NCI-H1694 (cell line): ENCODE data around the gene XXYLT1.

Experiments
- DNase-seq: peaks from one replicate; lab custom pipeline; 2025; lab: John Stamatoyannopoulos, UW

The XXYLT1 gene

DNA sequence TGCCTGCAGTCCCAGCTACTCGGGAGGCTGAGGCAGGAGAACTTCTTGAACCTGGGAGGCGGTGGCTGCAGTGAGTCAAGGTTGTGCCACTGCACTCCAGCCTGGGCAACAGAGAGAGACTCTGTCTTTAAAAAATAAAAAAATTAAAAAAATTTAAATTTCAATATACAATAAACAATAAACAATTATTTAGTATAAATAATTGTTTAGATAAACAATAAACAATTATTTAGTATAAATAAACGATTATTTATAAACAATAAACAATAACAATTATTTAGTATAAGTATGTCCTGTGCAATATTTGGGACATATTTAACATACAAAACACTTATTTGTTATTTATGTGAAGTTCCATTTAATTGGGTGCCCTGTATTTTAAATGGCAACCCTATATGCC is 119.6 kb downstream of the XXYLT1 start:
- DNase-seq, result no peak

DNA sequence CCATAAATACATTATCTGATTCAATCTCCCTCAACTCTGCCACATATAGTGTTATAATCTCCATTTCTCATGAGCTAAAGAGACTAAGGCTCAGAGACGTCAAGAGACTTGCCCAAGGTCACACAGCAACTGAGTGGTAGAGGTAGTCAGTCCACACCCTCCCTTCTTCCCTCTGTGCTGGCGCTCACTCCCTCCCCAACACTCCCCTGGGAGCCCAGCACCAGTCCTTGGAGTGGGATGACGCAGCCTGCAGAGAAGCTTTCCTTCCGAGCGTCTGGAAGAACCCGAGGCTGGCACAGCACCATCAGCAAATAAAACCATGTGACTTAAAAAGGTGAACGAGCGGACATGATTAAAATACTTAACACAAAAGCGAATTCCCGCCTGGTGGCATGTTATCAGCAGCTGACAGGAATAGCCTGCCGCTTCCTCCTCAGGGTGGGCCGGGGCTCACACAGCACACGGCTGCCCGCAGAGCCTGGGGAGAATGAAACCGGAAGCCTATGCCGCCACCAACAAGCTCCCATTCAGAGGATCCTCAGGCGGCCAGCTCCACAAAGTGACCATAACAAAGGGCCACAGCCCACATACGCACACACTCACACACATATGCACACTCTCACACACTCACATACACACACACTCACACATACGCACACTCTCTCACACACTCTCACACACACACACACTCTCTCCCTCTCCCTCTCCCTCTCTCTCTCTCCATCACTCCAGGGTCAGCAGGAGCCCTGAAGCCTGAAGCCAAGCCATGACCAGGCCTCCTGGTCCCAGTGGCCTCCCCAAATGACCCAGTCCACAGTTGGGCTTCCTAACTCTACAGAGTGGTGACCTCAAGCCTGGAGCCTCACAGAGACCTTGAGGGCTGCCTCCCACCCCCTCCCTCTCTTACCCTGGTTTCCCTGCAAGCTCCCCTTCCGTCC is 120.5 kb downstream of the XXYLT1 start:
- no peak for DNase-seq

DNA sequence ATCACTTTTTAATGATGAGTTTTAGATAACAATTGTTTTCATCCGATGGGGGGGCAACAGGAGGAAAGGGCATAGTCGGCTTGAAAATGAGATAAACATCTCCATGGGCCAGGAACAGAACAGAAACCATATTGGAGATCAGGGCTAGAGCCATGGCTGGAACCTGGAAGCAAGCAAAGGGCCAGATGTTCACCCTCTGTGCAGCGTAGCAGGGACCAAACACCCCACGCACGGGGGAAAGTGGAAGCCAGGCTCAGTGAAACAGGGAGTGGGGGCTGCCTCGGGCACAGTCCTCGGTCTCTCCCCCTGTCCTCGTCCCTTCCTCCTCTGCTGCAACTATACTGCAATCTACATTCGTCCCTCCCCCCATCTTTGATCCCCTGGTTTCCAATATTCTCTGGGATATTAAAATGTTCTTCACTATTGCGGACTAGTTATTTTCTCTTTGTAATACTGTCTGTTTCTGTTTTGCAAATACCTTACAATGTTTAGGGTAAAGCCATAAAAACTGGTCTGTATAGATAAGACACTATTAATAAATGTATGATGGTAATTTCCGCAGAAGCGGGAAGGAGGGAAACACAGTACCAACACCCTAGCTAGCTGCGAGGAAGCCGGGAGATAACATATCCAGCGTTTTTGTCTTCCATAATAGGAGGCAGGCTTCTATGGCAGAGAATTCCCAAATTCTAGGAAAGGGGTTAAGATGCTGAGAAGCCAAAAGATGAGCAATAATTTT is 121.5 kb downstream of the XXYLT1 start:
- no peak for DNase-seq

GRCh38 chr3:195148549-195148948 is 122.4 kb downstream of the XXYLT1 start:
- DNase-seq, result no peak

- no peak for DNase-seq
Measured at GRCh38 chr3:195147649-195148080, 123.3 kb downstream of the XXYLT1 start.

DNA sequence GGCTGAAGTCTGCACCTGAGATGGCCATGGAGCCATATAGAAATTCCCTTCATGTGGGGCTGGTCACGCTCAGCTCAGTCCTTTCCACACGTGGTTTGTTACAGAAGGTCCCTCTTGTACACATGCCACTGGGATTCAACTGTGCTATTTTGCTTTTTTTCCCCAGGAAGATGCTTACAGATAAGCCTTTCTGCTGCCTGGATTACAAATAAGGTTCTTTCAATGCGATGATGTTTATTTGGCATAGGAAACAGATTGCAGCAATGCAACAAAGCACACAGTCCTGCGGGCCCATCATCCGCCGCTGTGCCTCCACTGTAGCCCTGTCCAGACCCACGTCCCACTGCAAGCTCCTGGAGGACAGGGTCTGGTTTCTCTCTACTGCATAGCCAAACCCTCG is 124.8 kb downstream of the XXYLT1 start:
- DNase-seq, result no peak

DNA sequence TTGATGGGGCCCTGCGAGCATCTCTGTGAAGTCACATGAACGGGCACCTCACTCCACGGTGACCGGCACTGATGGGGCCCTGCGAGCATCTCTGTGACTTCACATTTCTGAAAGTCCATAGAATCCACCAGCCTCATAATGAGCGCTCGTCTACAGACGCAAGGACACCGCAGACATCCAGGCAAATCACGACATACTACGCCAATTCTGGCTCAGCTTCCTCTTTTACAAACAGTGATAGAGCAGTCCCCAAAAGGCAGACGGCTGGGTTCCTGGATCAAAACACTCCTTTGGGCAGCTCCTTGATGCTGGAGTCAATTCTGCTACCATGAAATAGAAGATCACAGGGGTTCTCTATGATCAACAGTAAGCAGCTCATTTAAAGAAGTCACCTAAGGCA is 125.4 kb downstream of the XXYLT1 start:
- no peak for DNase-seq

DNA sequence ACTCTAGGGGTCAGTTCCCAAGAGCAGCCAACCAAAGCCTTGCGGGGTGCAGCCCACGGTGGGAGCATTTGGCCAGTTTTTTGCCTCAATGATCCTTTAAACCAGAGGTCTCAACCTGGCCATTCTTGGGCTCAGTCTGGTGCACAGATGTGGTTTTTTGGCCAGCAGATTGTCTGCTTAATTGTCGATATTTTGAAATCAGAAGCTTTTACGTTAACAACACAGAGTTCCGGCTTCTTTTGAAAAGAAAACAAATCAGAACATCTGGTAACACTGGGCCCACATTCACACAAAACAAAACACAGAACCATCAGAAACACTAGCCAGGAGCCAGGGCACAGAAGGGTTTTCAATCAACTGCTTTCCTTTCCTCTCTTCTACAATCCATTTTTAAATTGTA is 127.7 kb downstream of the XXYLT1 start:
- DNase-seq, result no peak

GRCh38 chr3:195142519-195142918 is 128.4 kb downstream of the XXYLT1 start:
- no peak for DNase-seq

GRCh38 chr3:195140816-195141793 is 129.9 kb downstream of the XXYLT1 start:
- DNase-seq, result no peak

DNA sequence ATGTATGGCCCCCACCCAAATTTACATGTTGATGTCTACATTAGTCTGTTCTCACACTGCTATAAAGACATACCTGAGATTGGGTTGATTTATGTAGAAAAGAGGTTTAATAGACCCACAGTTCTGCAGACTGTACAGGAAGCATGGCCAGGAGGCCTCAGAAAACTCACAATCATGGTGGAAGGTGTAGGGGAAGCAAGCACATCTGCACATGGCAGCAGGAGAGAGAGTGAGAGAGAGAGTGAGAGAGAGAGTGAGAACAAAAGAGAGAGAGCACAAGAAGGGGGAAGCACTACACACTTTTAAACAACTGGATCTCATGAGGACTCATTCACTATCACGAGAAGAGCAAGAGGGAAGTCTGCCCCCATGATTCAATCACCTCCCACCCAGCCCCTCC is 130.5 kb downstream of the XXYLT1 start:
- no peak for DNase-seq

DNA sequence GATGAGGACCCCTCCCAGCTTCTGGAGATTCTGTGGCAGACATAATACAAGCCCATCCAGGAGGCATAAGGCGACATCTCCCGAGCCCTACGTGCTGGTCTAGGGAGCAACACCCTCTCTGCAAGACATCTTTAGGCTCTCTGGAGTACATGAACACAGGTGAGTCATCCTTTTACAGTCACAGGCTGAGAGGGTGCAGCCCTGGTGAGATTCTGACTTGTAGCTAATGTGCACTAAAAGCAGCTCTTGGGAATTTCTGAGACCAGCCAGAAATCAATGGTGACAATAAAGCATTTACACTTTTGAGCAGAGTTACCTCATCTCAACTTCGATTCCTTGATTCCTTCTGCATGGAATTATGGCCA is 131.1 kb downstream of the XXYLT1 start:
- no peak for DNase-seq

DNA sequence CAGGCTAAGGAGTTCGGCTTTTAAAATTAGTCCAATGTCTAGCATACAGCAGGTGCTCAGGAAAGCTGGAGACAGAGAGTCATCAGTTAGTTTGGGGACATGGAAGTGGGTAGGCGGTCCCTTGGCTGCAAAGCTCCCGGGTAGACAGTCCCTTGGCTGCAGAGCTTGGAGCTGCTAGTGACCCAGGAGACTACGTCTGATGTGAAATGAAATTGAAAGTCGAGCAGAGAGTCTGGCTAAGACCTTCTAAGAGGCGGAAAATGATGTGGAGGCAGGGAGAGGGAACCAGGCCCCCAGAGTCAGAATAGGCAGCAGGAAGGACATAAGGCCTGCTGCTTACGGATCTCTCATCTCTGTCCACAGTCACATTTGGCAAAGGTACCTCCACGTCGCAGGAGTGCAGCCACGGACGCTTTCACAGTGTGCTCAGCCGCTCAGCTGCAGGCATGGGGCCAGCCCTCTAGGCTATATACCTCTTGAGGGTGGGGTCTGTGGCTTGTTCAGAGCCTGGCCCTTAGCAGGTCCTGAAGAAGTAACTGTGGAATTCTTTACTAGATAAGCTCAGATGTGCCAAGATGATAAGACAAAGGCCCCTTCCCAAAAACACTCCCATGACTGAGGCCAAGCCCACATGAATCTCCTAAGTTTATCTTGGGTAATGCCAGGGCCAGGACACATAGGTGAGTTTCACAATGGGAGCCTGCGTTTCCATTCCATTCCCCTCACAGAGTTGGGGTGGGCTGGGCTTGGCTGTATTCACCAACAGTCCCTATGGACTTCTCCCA is 131.7 kb downstream of the XXYLT1 start:
- DNase-seq, result no peak

DNA sequence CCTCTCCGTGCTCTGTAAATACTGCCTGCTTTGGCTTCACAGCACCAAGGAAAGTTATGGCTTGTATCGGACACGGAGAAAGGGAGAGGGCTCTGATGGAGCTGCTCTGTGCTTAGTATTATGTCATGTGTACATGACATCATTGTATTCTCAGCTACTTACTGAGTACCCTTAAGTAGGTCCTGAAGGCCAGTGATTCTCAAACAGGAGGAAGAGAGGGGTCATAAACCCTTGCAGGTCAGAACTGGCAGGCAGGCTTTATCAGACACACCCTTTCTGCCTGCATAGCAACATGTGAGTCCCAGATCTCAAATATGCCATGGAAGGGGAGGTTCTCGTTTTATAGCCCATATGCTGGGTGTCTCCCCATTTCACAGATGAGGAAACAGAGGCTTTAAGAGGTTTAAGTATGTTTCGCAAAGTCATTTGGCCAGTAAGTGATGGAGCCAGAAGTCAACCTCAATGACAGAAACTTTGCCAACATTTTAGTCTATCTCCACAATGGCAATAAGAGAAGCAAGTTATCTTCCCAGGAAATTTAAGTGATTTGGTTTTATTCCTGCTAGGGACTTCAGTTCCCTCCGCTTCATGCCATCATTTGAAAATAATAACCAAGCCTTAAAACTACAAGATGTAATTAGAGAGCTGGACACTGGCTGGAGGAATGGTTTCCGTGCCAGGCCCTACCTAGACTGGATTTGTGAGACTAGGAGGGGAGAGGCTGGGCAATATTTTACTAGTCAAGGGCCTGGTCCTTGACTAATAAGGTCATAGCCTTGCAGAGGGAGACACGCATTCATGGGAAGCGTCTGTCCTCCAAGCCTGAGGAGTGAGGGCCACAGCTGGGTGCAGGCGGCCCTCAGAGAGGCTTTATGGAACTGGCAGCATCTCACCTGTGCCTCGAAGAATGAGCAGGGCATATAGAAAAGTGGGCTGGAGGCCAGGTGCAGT is 133.0 kb downstream of the XXYLT1 start:
- no peak for DNase-seq

DNA sequence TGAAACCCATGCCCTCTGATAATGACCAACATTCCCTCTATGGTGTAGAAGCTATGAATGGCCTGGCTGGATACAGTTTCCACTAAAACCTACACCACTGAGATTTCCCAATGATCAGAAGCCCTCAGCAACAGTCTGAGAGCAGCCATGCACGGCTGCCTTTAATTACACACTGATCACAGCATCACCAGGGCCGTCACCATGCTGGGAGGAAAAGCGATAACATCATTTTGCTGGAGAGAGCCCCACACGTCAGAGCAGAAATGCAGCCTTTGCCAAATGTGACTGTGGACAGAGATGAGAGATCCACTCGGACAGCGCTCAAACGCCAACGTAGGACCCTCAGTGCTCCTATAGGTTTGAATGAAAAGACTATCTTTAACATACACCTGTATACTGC is 135.0 kb downstream of the XXYLT1 start:
- no peak for DNase-seq

GRCh38 chr3:195134431-195134830 is 136.5 kb downstream of the XXYLT1 start:
- DNase-seq, result no peak

GRCh38 chr3:195133462-195133861 is 137.5 kb downstream of the XXYLT1 start:
- peak; percentile 81 for DNase-seq

- peak; percentile 40 for DNase-seq
Measured at GRCh38 chr3:195133013-195133412, 137.9 kb downstream of the XXYLT1 start.

DNA sequence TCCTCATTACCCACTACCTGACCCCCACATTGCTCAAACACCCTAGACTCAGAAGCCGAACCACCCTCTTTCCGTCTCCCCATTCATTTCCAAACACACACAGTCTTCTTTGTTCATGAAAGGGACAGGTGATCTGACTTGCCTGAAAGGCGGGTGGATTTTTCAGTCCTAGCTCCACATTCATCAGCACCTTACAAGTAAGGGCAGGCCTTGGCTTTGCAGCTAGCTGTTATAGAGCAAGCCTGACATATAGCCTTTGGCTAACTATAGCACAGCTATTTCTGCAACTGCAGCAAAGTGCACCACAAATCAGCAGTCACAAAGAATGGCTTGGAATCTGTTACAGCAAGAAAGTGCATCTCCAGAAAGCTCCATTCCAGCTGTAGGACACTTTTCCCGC is 139.8 kb downstream of the XXYLT1 start:
- no peak for DNase-seq
